GM10266 (cell line): ENCODE data around the gene GBGT1.
A peak's percentile ranks its signal among the peaks of the same experiment; 100 is the strongest.

Source experiments
- DNase-seq: peaks from one replicate; pipeline ENCODE4 v3.0.0; 2012; ENCODE audit errors: extremely low spot score
- TF ChIP-seq, protein P1 (sequence below): IDR thresholded peaks from 2 replicates; pipeline ENCODE4 v1.5.1; 2012; ENCODE audit warnings: mild to moderate bottlenecking, low read depth; ENCODE audit not compliant: control insufficient read depth, insufficient read depth; ENCODE audit errors: missing control alignments

Gene GBGT1

GRCh38 chr9:133149130-133150015, 14.3 kb downstream of the GBGT1 start:
- TF ChIP-seq, protein P1, sequence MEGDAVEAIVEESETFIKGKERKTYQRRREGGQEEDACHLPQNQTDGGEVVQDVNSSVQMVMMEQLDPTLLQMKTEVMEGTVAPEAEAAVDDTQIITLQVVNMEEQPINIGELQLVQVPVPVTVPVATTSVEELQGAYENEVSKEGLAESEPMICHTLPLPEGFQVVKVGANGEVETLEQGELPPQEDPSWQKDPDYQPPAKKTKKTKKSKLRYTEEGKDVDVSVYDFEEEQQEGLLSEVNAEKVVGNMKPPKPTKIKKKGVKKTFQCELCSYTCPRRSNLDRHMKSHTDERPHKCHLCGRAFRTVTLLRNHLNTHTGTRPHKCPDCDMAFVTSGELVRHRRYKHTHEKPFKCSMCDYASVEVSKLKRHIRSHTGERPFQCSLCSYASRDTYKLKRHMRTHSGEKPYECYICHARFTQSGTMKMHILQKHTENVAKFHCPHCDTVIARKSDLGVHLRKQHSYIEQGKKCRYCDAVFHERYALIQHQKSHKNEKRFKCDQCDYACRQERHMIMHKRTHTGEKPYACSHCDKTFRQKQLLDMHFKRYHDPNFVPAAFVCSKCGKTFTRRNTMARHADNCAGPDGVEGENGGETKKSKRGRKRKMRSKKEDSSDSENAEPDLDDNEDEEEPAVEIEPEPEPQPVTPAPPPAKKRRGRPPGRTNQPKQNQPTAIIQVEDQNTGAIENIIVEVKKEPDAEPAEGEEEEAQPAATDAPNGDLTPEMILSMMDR = peak; percentile 44
- DNase-seq = peak; percentile 98

DNA sequence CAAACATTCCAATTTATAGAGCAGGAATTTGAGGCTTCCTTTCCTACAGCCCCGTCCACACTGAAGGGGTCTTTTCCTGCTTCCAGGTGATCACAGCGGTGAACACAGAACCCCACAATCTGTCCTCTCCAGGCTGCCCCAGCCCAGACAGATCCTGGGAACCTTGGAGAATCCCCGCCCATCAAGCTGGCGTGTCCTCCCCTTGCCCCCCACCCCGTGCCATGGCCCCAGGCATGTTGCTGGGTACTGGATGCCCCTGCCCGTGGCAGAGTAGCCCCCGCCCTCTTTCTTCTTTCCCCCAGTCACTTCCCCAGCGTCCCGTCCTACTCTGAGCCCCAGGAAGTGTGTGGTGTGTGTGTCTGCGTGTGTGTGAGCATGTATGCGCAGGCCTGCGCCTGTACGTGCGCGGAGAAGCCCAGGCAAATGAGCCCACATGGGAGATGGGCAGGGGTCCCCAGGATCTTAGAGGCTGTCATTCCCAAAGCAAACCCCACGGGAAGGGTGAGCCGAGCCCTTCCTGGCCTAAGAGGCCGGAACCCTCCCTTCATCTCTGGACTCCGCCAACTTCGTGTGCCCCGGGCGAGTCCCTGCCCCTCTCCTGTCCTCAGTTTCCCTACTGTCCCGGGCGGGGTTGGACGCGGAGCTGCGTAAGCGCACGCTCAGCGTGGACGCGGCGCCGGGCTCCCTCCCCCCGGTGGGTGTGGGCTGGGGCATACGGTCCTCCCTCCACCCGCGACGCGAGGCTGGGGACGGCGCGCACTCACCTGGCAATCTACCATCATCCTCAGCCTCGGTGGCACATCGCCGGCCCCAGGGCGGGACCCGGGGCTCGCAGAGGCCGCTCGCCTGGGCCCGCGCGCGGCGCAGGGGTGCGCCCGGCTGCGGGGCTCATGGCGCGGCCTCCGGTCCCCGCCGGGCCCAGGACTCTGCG, 15.2 kb downstream of the GBGT1 start:
- DNase-seq = peak; percentile 61
- TF ChIP-seq, protein P1 = no peak

- TF ChIP-seq, protein P1 = peak; percentile 99
- DNase-seq = peak; percentile 86
Observed at GRCh38 chr9:133147412-133148198, 16.1 kb downstream of the GBGT1 start.

GRCh38 chr9:133146746-133147411, 16.8 kb downstream of the GBGT1 start:
- DNase-seq = no peak
- TF ChIP-seq, protein P1 = no peak

GRCh38 chr9:133144904-133145851, 18.5 kb downstream of the GBGT1 start:
- TF ChIP-seq, protein P1 = no peak
- DNase-seq = no peak
